Measurements from ENCODE around the gene KIF3A.
A peak's percentile ranks its signal among the peaks of the same experiment; 100 is the strongest.

The KIF3A gene

GRCh38 chr5:132754947-132755346 lies 17.6 kb upstream of the KIF3A start:
- H3K4me2 ChIP-seq (ENCODE audit: low read length), result no peak overlapping the region

GRCh38 chr5:132754111-132754510 lies 16.8 kb upstream of the KIF3A start:
- Histone ChIP-seq H4K20me1 (ENCODE audit: control insufficient read depth, insufficient read depth, low read depth, low read length) (no peaks in the 10 kb centered on the region), H3K27me3 (ENCODE audit: control insufficient read depth, low read length) (peaks cover 25% of the 10 kb centered on the region), H3F3A (ENCODE audit: control insufficient read depth, insufficient read depth) (no peaks in the 10 kb centered on the region), H3K4me1 (ENCODE audit: control insufficient read depth, low read length) (no peaks in the 10 kb centered on the region), H3K79me2 (ENCODE audit: control insufficient read depth, low read length) (no peaks in the 10 kb centered on the region), H3K27ac (ENCODE audit: low read depth, low read length) (no peak overlapping the region), H3K36me3 (ENCODE audit: control insufficient read depth, low read length) (no peaks in the 10 kb centered on the region), H3K4me3 (ENCODE audit: low read length) (no peak overlapping the region), H3K9me2 (replicated peaks; ENCODE audit: control insufficient read depth, low read length) (no peaks in the 10 kb centered on the region), H3K4me2 (ENCODE audit: low read length) (no peak overlapping the region), H3K9me3 (ENCODE audit: control insufficient read depth, insufficient read depth, low read length) (no peaks in the 10 kb centered on the region)
- TF ChIP-seq CTCF (IDR thresholded peaks at IDR 0.05; ENCODE audit: low read depth, low read length, poor library complexity, severe bottlenecking) (no peak), EZH2phosphoT487 (IDR thresholded peaks at IDR 0.05; ENCODE audit: borderline replicate concordance, low read length) (no peak)

More at GRCh38 chr5:132754947-132755346, 17.6 kb upstream of the KIF3A start:
- peaks cover 17% of the 10 kb centered on the region for H3K27me3 ChIP-seq (ENCODE audit: control insufficient read depth, low read length)
- H3K4me3 ChIP-seq (ENCODE audit: low read length), result no peak overlapping the region
- no peaks in the 10 kb centered on the region for H3K9me3 ChIP-seq (ENCODE audit: control insufficient read depth, insufficient read depth, low read length)
- no peak overlapping the region for H3K27ac ChIP-seq (ENCODE audit: low read depth, low read length)
- H4K20me1 ChIP-seq (ENCODE audit: control insufficient read depth, insufficient read depth, low read depth, low read length), result no peaks in the 10 kb centered on the region
- H3K9me2 ChIP-seq (replicated peaks; ENCODE audit: control insufficient read depth, low read length), result no peaks in the 10 kb centered on the region
- H3K79me2 ChIP-seq (ENCODE audit: control insufficient read depth, low read length), result no peaks in the 10 kb centered on the region
- H3F3A ChIP-seq (ENCODE audit: control insufficient read depth, insufficient read depth), result no peaks in the 10 kb centered on the region
- no peaks in the 10 kb centered on the region for H3K36me3 ChIP-seq (ENCODE audit: control insufficient read depth, low read length)
- no peaks in the 10 kb centered on the region for H3K4me1 ChIP-seq (ENCODE audit: control insufficient read depth, low read length)
- TF ChIP-seq EZH2phosphoT487 (IDR thresholded peaks at IDR 0.05; ENCODE audit: borderline replicate concordance, low read length) (no peak), CTCF (IDR thresholded peaks at IDR 0.05; ENCODE audit: low read depth, low read length, poor library complexity, severe bottlenecking) (peak; percentile 15)

GRCh38 chr5:132753135-132753987 lies 16.0 kb upstream of the KIF3A start:
- Histone ChIP-seq H3K9me2 (replicated peaks; ENCODE audit: control insufficient read depth, low read length) (no peaks in the 10 kb centered on the region), H3F3A (ENCODE audit: control insufficient read depth, insufficient read depth) (no peaks in the 10 kb centered on the region), H3K4me1 (ENCODE audit: control insufficient read depth, low read length) (no peaks in the 10 kb centered on the region), H3K79me2 (ENCODE audit: control insufficient read depth, low read length) (no peaks in the 10 kb centered on the region), H3K4me2 (ENCODE audit: low read length) (no peak overlapping the region), H3K36me3 (ENCODE audit: control insufficient read depth, low read length) (no peaks in the 10 kb centered on the region), H3K27me3 (ENCODE audit: control insufficient read depth, low read length) (peaks cover 31% of the 10 kb centered on the region), H4K20me1 (ENCODE audit: control insufficient read depth, insufficient read depth, low read depth, low read length) (no peaks in the 10 kb centered on the region), H3K9me3 (ENCODE audit: control insufficient read depth, insufficient read depth, low read length) (no peaks in the 10 kb centered on the region), H3K4me3 (ENCODE audit: low read length) (no peak overlapping the region), H3K27ac (ENCODE audit: low read depth, low read length) (no peak overlapping the region)
- no peak for TF ChIP-seq CTCF (IDR thresholded peaks at IDR 0.05; ENCODE audit: low read depth, low read length, poor library complexity, severe bottlenecking)
- TF ChIP-seq EZH2phosphoT487 (IDR thresholded peaks at IDR 0.05; ENCODE audit: borderline replicate concordance, low read length), result no peak
